HTR-8/SVneo (cell line): Measurements from ENCODE around the gene EIF2B5.

Experiments used
- DNase-seq: peaks from one replicate; pipeline ENCODE4 v3.0.0; 2011; ENCODE audit warnings: low spot score, mixed read lengths; ENCODE audit not compliant: insufficient read length
- FAIRE-seq: peaks from 2 replicates; lab custom pipeline; 2011; peaks lifted over from hg19 to GRCh38; lab: Jason Lieb, UNC

The EIF2B5 gene

GRCh38 chr3:184171562-184171961, 36.4 kb downstream of the EIF2B5 start:
- FAIRE-seq = no peak
- no peak for DNase-seq

GRCh38 chr3:184172681-184173373, 37.7 kb downstream of the EIF2B5 start:
- DNase-seq (no peak), FAIRE-seq (no peak)

GRCh38 chr3:184173374-184173722, 38.2 kb downstream of the EIF2B5 start:
- FAIRE-seq = no peak

GRCh38 chr3:184174284-184174645, 39.1 kb downstream of the EIF2B5 start:
- FAIRE-seq (no peak), DNase-seq (no peak)

More at GRCh38 chr3:184173374-184173722, 38.2 kb downstream of the EIF2B5 start:
- DNase-seq = no peak

GRCh38 chr3:184174646-184175492, 39.7 kb downstream of the EIF2B5 start, which contains the start of gene AP2M1:
Gene AP2M1, plus strand, starts transcription at chr3:184174855. Its CDS starts 2,139 bp downstream, at chr3:184176994.
- DNase-seq (peak; percentile 95), FAIRE-seq (no peak)

GRCh38 chr3:184175506-184175905, 40.3 kb downstream of the EIF2B5 start:
- FAIRE-seq (no peak), DNase-seq (no peak)

GRCh38 chr3:184175981-184176376, 40.8 kb downstream of the EIF2B5 start:
- DNase-seq (no peak), FAIRE-seq (no peak)

GRCh38 chr3:184176377-184177330, 41.5 kb downstream of the EIF2B5 start:
- FAIRE-seq = no peak
- DNase-seq = peak; percentile 82

- FAIRE-seq = no peak
- DNase-seq = no peak
Observed at GRCh38 chr3:184177331-184177731, 42.2 kb downstream of the EIF2B5 start.

GRCh38 chr3:184177767-184178306, 42.7 kb downstream of the EIF2B5 start:
- FAIRE-seq (no peak), DNase-seq (no peak)

GRCh38 chr3:184178521-184179138, 43.5 kb downstream of the EIF2B5 start:
- no peak for FAIRE-seq
- no peak for DNase-seq

- FAIRE-seq = no peak
- DNase-seq = no peak
Observed at GRCh38 chr3:184180165-184180564, 45.0 kb downstream of the EIF2B5 start.

GRCh38 chr3:184181596-184181995, 46.4 kb downstream of the EIF2B5 start:
- FAIRE-seq (no peak), DNase-seq (no peak)

GRCh38 chr3:184183679-184184078, 48.5 kb downstream of the EIF2B5 start:
- DNase-seq (no peak), FAIRE-seq (no peak)

- DNase-seq = no peak
- no peak for FAIRE-seq
Observed at GRCh38 chr3:184184546-184185230, 49.5 kb downstream of the EIF2B5 start.

- peak; percentile 97 for DNase-seq
- peak; percentile 91 for FAIRE-seq
Observed at GRCh38 chr3:184185461-184186183, 50.5 kb downstream of the EIF2B5 start.

- FAIRE-seq = no peak
- peak; percentile 11 for DNase-seq
Observed at GRCh38 chr3:184186184-184186901, 51.2 kb downstream of the EIF2B5 start, which contains the start of gene ABCF3. Gene ABCF3, plus strand, starts transcription at chr3:184186199. Its CDS starts 9 bp downstream, at chr3:184186208.

GRCh38 chr3:184186902-184187207, 51.7 kb downstream of the EIF2B5 start:
- DNase-seq = no peak
- FAIRE-seq = no peak
